Mononuclear cell (primary cell): ENCODE data around the gene EIPR1. TPM values are rescaled to one million over a fixed set of nuclear protein-coding genes. Genes with fewer than 3 reads are reported as not detected.

Experiments
- H3K27me3 ChIP-seq: 2 replicates; pipeline ENCODE4 v1.6.0; 2011; ENCODE audit warnings: low read length, control low read depth; ENCODE audit not compliant: insufficient read depth
- H3K4me1 ChIP-seq: 2 replicates; pipeline ENCODE4 v1.5.1; 2011; ENCODE audit warnings: mild to moderate bottlenecking, low read length, control low read depth; ENCODE audit not compliant: insufficient read depth
- H3K4me3 ChIP-seq: 2 replicates; pipeline ENCODE4 v1.5.1; 2011; ENCODE audit warnings: mild to moderate bottlenecking, low read length, moderate library complexity
- H3K9me3 ChIP-seq: 2 replicates; pipeline ENCODE4 v1.5.1; 2011; ENCODE audit warnings: low read depth, mild to moderate bottlenecking, control low read depth, low read length
- total RNA-seq: library from RNA; depleted of rRNA; stranded (reverse); fragments of >200 nt; gene quantifications from one replicate; pipeline ENCODE4 v1.2.3, GENCODE V29; 2012

EIPR1 gene
- total RNA-seq, 1 donor, result 10.0 TPM

DNA sequence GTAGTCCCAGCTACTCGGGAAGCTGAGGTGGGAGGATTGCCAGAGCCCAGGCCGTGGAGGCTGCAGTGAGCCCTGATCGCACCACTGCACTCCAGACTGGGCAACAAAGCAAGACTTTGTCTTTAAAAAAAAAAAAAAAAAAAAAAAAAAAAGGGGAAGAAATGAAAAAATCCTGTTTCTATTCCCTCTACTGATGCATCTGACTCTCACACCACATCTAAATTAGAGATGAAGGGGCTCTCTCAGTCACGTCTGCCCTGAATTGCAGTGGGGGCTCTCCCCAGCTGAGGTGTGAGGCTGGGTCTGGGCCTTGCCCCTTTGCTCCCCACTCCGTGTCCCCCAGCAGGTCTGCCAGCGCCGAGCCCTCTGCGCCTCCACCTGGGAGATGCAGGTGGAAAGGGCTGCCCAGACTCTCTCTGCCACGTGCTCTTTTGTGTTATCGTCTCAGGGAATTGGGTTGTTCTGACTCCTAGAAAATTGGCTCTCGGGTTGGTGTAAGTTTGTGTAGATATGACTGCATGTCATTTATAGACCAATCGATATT, 32.1 kb upstream of the EIPR1 start:
- H3K4me1 ChIP-seq, result no peaks in the 10 kb centered on the region
- H3K27me3 ChIP-seq, result no peaks in the 10 kb centered on the region
- H3K9me3 ChIP-seq, result no peaks in the 10 kb centered on the region
- no peak overlapping the region for H3K4me3 ChIP-seq

DNA sequence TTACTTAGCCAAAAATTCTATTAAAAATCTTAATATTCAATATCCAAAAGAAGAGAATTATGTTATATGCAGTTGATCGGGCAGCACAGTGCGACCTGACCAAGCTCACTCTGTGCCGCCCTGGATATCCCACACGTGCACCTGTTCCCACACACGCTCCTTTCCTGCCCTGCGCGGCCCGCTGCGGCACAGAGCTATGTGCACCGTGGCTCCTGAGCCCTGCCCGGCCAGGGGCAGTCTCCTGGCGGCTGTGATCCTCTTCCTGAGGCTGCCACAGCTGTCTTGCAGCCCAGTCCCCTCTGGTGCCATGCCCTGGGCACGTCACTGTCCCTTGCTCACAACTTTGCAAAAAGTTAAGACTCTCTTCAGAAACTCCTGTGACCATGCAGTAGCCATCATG, 31.2 kb upstream of the EIPR1 start:
- no peak overlapping the region for H3K4me3 ChIP-seq
- H3K9me3 ChIP-seq, result no peaks in the 10 kb centered on the region
- H3K27me3 ChIP-seq, result no peaks in the 10 kb centered on the region
- no peaks in the 10 kb centered on the region for H3K4me1 ChIP-seq

- Histone ChIP-seq H3K4me1 (no peaks in the 10 kb centered on the region), H3K27me3 (no peaks in the 10 kb centered on the region), H3K9me3 (no peaks in the 10 kb centered on the region), H3K4me3 (no peak overlapping the region)
Measured at GRCh38 chr2:3406501-3406900, 28.9 kb upstream of the EIPR1 start.

- no peaks in the 10 kb centered on the region for H3K9me3 ChIP-seq
Measured at GRCh38 chr2:3405876-3406275, 28.3 kb upstream of the EIPR1 start.

GRCh38 chr2:3405307-3405706, 27.7 kb upstream of the EIPR1 start:
- Histone ChIP-seq H3K4me1 (no peaks in the 10 kb centered on the region), H3K27me3 (no peaks in the 10 kb centered on the region), H3K4me3 (no peak overlapping the region), H3K9me3 (no peaks in the 10 kb centered on the region)

More at GRCh38 chr2:3405876-3406275, 28.3 kb upstream of the EIPR1 start:
- Histone ChIP-seq H3K4me3 (no peak overlapping the region), H3K27me3 (no peaks in the 10 kb centered on the region), H3K4me1 (no peaks in the 10 kb centered on the region)

DNA sequence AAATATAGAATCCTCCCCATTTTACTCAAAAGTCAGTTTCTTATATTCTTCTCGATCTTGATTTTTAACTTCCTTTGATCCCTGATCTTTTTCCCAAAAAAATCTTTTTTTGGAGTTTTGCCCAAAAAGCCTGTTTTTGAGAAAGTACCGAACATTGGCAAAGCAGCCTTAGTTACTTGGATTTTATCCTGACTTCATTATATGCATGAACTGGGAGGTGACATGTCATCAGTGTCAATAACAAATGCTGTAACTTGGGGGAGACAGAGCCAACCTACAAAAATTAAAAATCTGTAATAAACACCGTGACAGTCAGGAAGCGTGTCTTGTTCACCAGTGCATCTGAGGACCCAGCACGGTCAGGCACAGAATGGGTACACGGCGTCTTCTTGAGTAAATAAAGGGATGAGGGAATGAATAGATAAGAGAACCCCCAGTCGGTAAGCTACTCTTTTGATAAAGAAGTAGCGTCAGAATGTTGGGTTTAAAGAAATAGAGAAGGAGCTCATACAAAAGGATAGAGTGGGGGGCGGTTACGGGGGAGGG, 26.8 kb upstream of the EIPR1 start:
- H3K4me1 ChIP-seq, result no peaks in the 10 kb centered on the region
- no peak overlapping the region for H3K4me3 ChIP-seq
- H3K9me3 ChIP-seq, result no peaks in the 10 kb centered on the region
- no peaks in the 10 kb centered on the region for H3K27me3 ChIP-seq

GRCh38 chr2:3403587-3404334, 26.1 kb upstream of the EIPR1 start:
- Histone ChIP-seq H3K4me1 (no peaks in the 10 kb centered on the region), H3K27me3 (no peaks in the 10 kb centered on the region), H3K4me3 (no peak overlapping the region), H3K9me3 (no peaks in the 10 kb centered on the region)

DNA sequence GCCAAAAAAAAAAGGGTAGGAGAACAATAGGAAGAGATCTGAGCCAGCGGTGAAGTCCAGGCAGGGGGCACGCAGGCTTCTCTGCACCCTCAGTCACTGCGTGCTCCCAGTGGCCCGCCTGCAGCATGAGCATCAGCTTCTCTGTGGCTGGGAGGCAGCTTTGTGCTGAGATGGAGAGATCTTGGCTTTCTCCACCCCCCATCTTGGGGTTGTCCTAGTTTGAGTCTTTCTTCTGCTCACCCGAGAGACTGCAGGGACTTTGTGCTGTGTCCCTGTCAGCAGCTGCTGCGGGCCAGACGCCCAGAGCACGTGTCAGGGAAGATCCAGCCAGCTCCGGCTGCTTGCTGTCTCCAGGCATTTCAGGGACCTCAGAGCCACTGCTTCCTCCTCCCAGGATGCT, 22.2 kb upstream of the EIPR1 start:
- no peaks in the 10 kb centered on the region for H3K4me1 ChIP-seq
- no peak overlapping the region for H3K4me3 ChIP-seq
- peaks cover 17% of the 10 kb centered on the region for H3K9me3 ChIP-seq
- H3K27me3 ChIP-seq, result no peaks in the 10 kb centered on the region

- Histone ChIP-seq H3K9me3 (peaks cover 17% of the 10 kb centered on the region), H3K4me1 (no peaks in the 10 kb centered on the region)
Measured at GRCh38 chr2:3399381-3399780, 21.8 kb upstream of the EIPR1 start.

GRCh38 chr2:3398857-3399256, 21.2 kb upstream of the EIPR1 start:
- H3K27me3 ChIP-seq, result no peaks in the 10 kb centered on the region
- no peaks in the 10 kb centered on the region for H3K4me1 ChIP-seq
- H3K9me3 ChIP-seq, result peaks cover 17% of the 10 kb centered on the region
- no peak overlapping the region for H3K4me3 ChIP-seq

More at GRCh38 chr2:3399381-3399780, 21.8 kb upstream of the EIPR1 start:
- Histone ChIP-seq H3K27me3 (no peaks in the 10 kb centered on the region), H3K4me3 (no peak overlapping the region)

DNA sequence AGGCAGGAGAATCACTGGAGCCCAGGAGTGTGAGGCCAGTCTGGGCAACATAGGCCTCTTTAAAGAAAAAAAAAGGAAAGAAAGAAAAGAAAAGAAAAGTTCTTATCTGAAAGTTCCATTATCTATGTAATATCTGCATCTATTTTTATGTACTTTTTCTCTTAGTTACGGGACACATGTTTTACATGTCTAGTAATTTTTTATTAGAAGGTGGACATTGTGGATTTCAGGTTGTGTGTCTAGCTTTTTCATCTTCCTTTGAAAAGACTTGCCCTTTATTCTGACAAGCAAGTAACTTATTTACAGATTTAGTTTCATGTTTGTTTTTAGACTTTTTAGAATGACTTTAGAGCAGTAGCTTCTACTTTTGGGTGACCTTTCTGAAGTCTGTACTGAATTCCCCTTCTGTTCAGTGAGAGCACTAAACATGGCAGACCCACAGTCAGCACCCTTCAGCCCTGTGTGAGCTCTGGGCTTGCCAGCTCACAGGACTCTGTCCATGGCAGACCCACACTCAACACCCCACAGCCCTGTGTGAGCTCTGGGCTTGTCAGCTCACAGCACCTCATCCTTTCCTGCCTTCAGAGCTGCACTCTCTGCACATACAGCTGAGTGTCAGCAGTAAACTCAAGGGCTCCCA, 19.4 kb upstream of the EIPR1 start:
- Histone ChIP-seq H3K4me1 (no peaks in the 10 kb centered on the region), H3K4me3 (no peak overlapping the region), H3K27me3 (no peaks in the 10 kb centered on the region), H3K9me3 (peaks cover 17% of the 10 kb centered on the region)

DNA sequence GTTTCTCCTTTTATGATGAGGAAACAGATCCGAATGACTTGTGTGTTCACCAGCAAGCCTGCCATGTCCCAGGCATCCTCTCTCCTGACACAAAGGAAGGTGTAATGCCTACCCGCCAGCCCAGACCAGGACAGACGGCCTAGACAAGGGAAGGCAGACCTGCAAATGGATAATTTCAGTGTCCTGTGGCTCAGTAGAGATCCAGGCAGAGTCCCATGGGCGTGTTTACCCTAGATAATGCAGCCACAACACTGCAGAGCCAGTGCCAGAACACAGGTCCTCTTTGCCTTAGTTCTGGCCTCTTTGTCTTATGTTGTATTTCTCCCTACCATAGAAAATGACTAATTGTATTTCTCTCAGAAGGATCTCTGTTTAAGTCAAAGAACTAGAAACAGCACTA, 14.6 kb upstream of the EIPR1 start:
- H3K27me3 ChIP-seq, result no peaks in the 10 kb centered on the region

DNA sequence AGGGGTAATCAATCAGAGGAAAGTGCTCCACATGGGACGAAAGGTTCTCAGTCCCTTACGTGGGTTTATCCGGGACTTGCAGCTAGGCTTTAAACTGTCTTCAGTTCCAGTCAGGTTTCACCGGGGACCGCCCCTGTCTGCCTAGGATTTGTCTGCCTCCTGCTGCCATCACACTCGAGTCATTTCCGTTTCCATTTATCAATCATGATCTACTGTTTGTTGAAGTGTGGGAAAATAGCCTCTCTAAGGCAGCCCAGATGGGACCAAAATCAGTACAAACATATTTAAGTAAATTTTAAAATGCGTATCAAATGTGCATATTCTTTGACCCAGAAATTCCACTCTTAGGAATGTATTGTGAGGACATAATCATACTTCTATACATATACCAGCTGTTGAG, 12.4 kb upstream of the EIPR1 start:
- H3K27me3 ChIP-seq, result no peaks in the 10 kb centered on the region
- no peaks in the 10 kb centered on the region for H3K9me3 ChIP-seq
- no peak overlapping the region for H3K4me3 ChIP-seq
- H3K4me1 ChIP-seq, result no peaks in the 10 kb centered on the region

More for the DNA sequence above, 14.6 kb upstream of the EIPR1 start:
- Histone ChIP-seq H3K4me3 (no peak overlapping the region), H3K9me3 (peaks cover 15% of the 10 kb centered on the region), H3K4me1 (no peaks in the 10 kb centered on the region)

- Histone ChIP-seq H3K27me3 (no peaks in the 10 kb centered on the region), H3K4me1 (no peaks in the 10 kb centered on the region), H3K4me3 (no peak overlapping the region), H3K9me3 (no peaks in the 10 kb centered on the region)
Measured at GRCh38 chr2:3389193-3389592, 11.6 kb upstream of the EIPR1 start.

GRCh38 chr2:3388412-3388738, 10.8 kb upstream of the EIPR1 start:
- no peaks in the 10 kb centered on the region for H3K4me1 ChIP-seq
- H3K27me3 ChIP-seq, result no peaks in the 10 kb centered on the region
- no peaks in the 10 kb centered on the region for H3K9me3 ChIP-seq
- no peak overlapping the region for H3K4me3 ChIP-seq
